ENCODE data around the gene CAMSAP3.
"Not testable (repeated sequence)": the region's sequence is repeated elsewhere in the genome, so short reads cannot be mapped to it uniquely, and the experiment has no call there.

Gene CAMSAP3

DNA sequence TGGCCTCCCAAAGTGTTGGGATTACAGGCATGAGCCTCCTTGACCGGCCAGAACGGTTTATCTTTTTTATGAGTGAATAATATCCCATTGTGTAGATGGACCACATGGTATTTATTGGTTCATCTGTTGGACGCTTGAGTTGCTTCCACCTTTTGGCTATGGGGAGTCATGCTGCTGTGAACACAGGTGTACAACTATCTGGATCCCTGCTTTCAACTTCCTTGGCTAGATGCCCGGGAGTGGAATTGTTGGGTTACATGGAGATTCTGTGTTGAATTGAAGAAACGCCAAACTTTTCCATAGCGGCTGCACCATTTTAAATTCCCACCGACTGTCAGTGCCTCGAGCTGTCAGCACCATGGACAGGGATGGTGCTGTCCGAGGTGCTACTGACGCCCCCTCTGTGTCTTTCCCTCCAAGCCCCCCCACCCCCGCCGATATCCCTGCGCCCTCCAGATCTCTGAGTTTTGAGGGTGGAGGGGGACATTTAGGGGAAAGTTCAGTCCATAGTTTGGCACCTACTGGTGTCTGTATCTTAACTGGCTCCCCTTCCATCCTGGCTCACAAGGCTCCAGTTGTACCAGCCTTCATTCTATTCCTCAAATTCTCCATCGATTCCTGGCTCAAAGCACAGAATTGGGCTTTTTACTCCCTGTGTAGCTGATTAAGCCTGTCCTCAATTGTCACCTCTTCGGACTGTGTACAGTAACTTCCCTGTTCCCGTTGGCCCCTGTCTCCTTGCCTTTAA, 32.8 kb upstream of the CAMSAP3 start:
- TF ChIP-seq, protein P1, sequence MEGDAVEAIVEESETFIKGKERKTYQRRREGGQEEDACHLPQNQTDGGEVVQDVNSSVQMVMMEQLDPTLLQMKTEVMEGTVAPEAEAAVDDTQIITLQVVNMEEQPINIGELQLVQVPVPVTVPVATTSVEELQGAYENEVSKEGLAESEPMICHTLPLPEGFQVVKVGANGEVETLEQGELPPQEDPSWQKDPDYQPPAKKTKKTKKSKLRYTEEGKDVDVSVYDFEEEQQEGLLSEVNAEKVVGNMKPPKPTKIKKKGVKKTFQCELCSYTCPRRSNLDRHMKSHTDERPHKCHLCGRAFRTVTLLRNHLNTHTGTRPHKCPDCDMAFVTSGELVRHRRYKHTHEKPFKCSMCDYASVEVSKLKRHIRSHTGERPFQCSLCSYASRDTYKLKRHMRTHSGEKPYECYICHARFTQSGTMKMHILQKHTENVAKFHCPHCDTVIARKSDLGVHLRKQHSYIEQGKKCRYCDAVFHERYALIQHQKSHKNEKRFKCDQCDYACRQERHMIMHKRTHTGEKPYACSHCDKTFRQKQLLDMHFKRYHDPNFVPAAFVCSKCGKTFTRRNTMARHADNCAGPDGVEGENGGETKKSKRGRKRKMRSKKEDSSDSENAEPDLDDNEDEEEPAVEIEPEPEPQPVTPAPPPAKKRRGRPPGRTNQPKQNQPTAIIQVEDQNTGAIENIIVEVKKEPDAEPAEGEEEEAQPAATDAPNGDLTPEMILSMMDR (IDR thresholded peaks at IDR 0.05) = no peak
- Histone ChIP-seq H3K27ac (no peak overlapping the region), H3K27me3 (no peaks in the 10 kb centered on the region), H3K36me3 (peaks cover 39% of the 10 kb centered on the region), H3K9me3 (no peaks in the 10 kb centered on the region), H3K4me3 (ENCODE audit: low read depth in 1 of 2, low read length in 1 of 2) (no peak overlapping the region), H3K4me1 (ENCODE audit: control insufficient read depth in 1 of 2, insufficient read depth in 1 of 2, low read depth in 1 of 2, low read length in 1 of 2) (no peaks in the 10 kb centered on the region)

DNA sequence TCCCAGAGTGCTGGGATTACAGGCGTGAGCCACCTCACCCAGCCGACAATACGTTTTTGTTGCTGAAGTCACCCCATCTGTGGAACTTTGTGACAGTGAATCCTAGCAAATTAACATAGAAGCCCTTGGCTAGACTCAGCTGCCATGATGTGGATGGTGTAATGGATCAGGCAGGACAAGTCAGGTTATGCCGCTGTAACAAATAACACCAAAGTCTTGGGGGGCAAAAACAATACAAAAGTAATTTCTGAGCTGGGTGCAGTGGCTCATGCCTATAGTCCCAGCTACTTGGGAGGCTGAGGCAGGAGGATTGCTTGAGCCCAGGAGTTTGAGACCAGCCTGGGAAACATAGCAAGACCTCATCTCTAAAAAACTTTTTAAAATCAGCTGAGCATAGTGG, 30.8 kb upstream of the CAMSAP3 start:
- H3K27me3 ChIP-seq = peaks cover 7% of the 10 kb centered on the region
- no peaks in the 10 kb centered on the region for H3K9me3 ChIP-seq
- H3K4me3 ChIP-seq (ENCODE audit: low read depth in 1 of 2, low read length in 1 of 2) = no peak overlapping the region
- no peak overlapping the region for H3K27ac ChIP-seq
- no peaks in the 10 kb centered on the region for H3K4me1 ChIP-seq (ENCODE audit: control insufficient read depth in 1 of 2, insufficient read depth in 1 of 2, low read depth in 1 of 2, low read length in 1 of 2)
- TF ChIP-seq, protein P1 (IDR thresholded peaks at IDR 0.05) = no peak
- peaks cover 19% of the 10 kb centered on the region for H3K36me3 ChIP-seq

DNA sequence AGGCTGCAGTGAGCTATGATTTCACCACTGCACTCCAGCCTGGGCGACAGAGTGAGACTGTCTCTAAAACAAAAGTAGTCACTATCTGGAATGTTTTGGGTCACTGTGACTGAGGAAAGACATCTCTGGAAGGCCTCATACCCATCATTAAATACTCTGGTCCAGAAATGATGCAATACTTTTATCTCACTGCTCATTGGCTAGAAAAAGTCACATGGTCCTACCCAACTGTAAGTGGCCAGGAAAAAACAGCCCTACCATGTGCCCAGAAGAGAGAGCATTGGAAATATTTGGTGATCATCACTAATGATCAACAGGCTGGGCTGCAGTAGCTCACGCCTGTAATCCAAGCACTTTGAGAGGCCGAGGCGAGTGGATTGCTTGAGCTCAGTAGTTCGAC, 30.3 kb upstream of the CAMSAP3 start:
- Histone ChIP-seq H3K4me3 (ENCODE audit: low read depth in 1 of 2, low read length in 1 of 2) (no peak overlapping the region), H3K27ac (no peak overlapping the region), H3K27me3 (peaks cover 7% of the 10 kb centered on the region), H3K9me3 (no peaks in the 10 kb centered on the region), H3K4me1 (ENCODE audit: control insufficient read depth in 1 of 2, insufficient read depth in 1 of 2, low read depth in 1 of 2, low read length in 1 of 2) (no peaks in the 10 kb centered on the region), H3K36me3 (peaks cover 15% of the 10 kb centered on the region)
- TF ChIP-seq, protein P1 (IDR thresholded peaks at IDR 0.05) = no peak

- H3K9me3 ChIP-seq = no peaks in the 10 kb centered on the region
- peaks cover 7% of the 10 kb centered on the region for H3K27me3 ChIP-seq
- no peak overlapping the region for H3K27ac ChIP-seq
- TF ChIP-seq, protein P1 (IDR thresholded peaks at IDR 0.05) = no peak
- no peak overlapping the region for H3K4me3 ChIP-seq (ENCODE audit: low read depth in 1 of 2, low read length in 1 of 2)
- H3K4me1 ChIP-seq (ENCODE audit: control insufficient read depth in 1 of 2, insufficient read depth in 1 of 2, low read depth in 1 of 2, low read length in 1 of 2) = no peaks in the 10 kb centered on the region
- H3K36me3 ChIP-seq = no peaks in the 10 kb centered on the region
Measured at GRCh38 chr19:7570761-7571160, 24.9 kb upstream of the CAMSAP3 start.

DNA sequence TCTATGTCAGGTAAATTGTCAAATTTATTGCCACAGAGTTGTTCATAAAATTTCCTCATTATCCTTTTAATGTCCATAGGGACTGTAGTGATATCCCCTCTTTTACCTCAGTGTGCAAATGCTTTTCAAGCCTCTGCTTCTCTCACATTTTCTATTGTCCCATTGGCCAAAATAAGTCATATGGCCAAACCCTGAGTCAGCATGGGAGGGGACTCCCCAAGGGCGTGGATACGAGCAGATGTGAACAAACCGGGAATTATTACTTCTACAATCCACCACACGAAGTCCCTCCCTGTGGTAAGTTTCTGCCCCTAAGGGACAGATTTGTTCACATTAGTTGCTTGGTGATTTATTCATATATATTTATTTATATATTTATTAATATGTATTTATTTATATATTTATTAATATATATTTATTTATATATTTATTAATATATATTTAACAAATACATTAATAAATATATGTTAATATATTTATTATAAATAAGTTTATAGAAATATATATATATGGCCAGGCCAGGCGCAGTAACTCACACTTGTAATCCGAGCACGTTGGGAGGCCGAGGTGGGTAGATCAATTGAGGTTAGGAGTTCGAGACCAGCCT, 20.1 kb upstream of the CAMSAP3 start:
- TF ChIP-seq, protein P1 (IDR thresholded peaks at IDR 0.05) = no peak
- peaks cover 29% of the 10 kb centered on the region for H3K27me3 ChIP-seq

GRCh38 chr19:7577422-7577821, 18.2 kb upstream of the CAMSAP3 start:
- not testable (repeated sequence) for H3K9me3 ChIP-seq; H3K4me3 ChIP-seq (ENCODE audit: low read depth in 1 of 2, low read length in 1 of 2); H3K27ac ChIP-seq; H3K36me3 ChIP-seq; H3K4me1 ChIP-seq (ENCODE audit: control insufficient read depth in 1 of 2, insufficient read depth in 1 of 2, low read depth in 1 of 2, low read length in 1 of 2)
- peaks cover 29% of the 10 kb centered on the region for H3K27me3 ChIP-seq

More for the DNA sequence above, 20.1 kb upstream of the CAMSAP3 start:
- H3K36me3 ChIP-seq = no peaks in the 10 kb centered on the region
- H3K9me3 ChIP-seq = no peaks in the 10 kb centered on the region
- no peaks in the 10 kb centered on the region for H3K4me1 ChIP-seq (ENCODE audit: control insufficient read depth in 1 of 2, insufficient read depth in 1 of 2, low read depth in 1 of 2, low read length in 1 of 2)
- no peak overlapping the region for H3K4me3 ChIP-seq (ENCODE audit: low read depth in 1 of 2, low read length in 1 of 2)
- no peak overlapping the region for H3K27ac ChIP-seq
